ENCODE results near the gene KLK12. TPM values are rescaled to one million over a fixed set of nuclear protein-coding genes. Genes with fewer than 3 reads are reported as not detected.

Gene KLK12
- total and polyA plus RNA-seq, 9 of the 15 experiments (the other 6 are each of a cell fraction or from before 2014, with no cell fraction given), result not detected

DNA sequence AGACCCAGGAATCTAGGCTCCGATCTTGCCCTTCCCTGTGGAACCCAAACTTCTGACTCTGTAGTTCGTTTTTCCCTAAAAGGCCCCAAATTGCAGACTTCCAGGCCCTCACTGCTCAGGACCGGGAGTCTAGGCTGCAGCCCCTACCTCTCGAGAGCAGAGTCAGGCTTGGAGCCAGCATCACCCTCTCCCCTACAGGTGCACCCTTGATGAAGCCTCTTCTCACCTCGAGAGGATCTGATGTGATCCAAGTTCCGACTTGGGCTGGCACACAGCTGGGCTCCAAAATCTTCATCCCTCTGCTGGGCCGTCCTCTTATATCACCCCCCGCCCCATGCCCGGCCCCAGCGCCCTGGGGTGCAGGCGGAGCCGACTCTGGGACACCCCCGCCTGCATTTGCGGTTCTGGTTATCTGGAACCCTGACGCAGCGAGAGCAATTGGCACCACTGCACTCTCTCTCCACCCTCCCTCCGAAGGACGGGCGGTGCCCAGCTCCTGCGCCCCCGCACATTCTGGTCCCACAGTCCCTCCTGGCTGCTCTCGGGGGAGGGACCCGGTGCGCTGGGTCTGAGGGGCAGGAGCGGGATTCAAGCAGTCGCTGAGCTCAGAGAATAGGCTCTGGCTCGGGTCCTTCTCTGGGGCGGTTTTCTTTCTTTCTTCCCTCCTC, 51.0 kb downstream of the KLK12 start, which contains the start of gene KLK7 (continued):
- TF ChIP-seq, protein P1, sequence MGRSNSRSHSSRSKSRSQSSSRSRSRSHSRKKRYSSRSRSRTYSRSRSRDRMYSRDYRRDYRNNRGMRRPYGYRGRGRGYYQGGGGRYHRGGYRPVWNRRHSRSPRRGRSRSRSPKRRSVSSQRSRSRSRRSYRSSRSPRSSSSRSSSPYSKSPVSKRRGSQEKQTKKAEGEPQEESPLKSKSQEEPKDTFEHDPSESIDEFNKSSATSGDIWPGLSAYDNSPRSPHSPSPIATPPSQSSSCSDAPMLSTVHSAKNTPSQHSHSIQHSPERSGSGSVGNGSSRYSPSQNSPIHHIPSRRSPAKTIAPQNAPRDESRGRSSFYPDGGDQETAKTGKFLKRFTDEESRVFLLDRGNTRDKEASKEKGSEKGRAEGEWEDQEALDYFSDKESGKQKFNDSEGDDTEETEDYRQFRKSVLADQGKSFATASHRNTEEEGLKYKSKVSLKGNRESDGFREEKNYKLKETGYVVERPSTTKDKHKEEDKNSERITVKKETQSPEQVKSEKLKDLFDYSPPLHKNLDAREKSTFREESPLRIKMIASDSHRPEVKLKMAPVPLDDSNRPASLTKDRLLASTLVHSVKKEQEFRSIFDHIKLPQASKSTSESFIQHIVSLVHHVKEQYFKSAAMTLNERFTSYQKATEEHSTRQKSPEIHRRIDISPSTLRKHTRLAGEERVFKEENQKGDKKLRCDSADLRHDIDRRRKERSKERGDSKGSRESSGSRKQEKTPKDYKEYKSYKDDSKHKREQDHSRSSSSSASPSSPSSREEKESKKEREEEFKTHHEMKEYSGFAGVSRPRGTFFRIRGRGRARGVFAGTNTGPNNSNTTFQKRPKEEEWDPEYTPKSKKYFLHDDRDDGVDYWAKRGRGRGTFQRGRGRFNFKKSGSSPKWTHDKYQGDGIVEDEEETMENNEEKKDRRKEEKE (IDR thresholded peaks at IDR 0.05; ENCODE audit: borderline replicate concordance in 1 of 2, control insufficient read depth in 1 of 2, low read depth in 2 of 2, low read length in 1 of 2), result no peak
- TF ChIP-seq, protein P2, sequence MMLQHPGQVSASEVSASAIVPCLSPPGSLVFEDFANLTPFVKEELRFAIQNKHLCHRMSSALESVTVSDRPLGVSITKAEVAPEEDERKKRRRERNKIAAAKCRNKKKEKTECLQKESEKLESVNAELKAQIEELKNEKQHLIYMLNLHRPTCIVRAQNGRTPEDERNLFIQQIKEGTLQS (IDR thresholded peaks at IDR 0.05), result no peak
- TF ChIP-seq, protein P2 (CRISPR knock-in tag; conservative IDR thresholded peaks at IDR 0.05), result no peak
- TF ChIP-seq ZFP36 (IDR thresholded peaks at IDR 0.05; ENCODE audit: low read depth, low read length, partially characterized antibody), result no peak

DNA sequence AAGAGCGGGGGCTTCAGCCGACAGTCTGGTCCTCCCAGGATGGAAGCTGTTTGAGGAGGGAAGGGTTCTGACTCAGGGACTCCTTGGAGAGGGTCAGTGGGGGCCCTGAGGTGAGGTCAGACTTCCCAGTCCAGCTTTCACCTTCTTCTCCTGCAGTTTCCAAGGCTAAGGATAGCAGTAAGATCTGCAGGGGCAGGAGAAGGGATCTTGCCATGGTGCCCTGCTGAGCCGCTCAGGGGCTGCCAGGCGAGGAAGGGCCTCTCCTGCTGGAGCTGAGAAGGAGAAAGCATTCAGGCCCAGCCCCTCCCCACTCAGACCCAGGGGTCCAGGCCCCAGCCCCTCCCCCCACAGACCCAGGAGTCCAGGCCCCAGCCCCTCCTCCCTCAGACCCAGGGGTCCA, 52.6 kb downstream of the KLK12 start:
- Histone ChIP-seq H3K36me3 (ENCODE audit: control insufficient read depth, insufficient read depth, low read length) (no peaks in the 10 kb centered on the region), H3K9ac (ENCODE audit: insufficient read depth in 1 of 2, low read depth in 2 of 2, low read length in 2 of 2) (no peak overlapping the region), H3K9me3 (replicated peaks; ENCODE audit: control insufficient read depth, insufficient read depth, low read depth, low read length) (no peaks in the 10 kb centered on the region), H2AFZ (ENCODE audit: low read depth, low read length) (no peak overlapping the region), H3K27ac (ENCODE audit: extremely low read depth, low read depth, low read length) (no peak overlapping the region), H3K4me3 (no peak overlapping the region), H3K4me1 (replicated peaks in 1 of 2; ENCODE audit: control insufficient read depth in 2 of 2, insufficient read depth in 2 of 2, low read length in 2 of 2) (peaks cover 0 to 3% of the 10 kb centered on the region in 2 experiments; a peak in 1 of 5 replicates), H3K79me2 (ENCODE audit: control insufficient read depth, insufficient read depth, low read length) (no peaks in the 10 kb centered on the region), H4K20me1 (replicated peaks; ENCODE audit: control insufficient read depth, insufficient read depth, low read length) (no peaks in the 10 kb centered on the region), H3K27me3 (ENCODE audit: control insufficient read depth in 2 of 2, insufficient read depth in 2 of 2, low read length in 2 of 2) (peaks cover 8 to 34% of the 10 kb centered on the region in 2 experiments; a peak in 3 of 5 replicates), H3K4me2 (ENCODE audit: insufficient read depth, low read length) (no peak overlapping the region), H3K9me1 (ENCODE audit: control insufficient read depth, insufficient read depth, low read length) (no peaks in the 10 kb centered on the region)
- DNase-seq (ENCODE audit: extremely low read depth in 1 of 4, low spot score in 3 of 4) (no peak), ATAC-seq (no peak), FAIRE-seq (no peak)
- CTCF ChIA-PET (ENCODE audit: low intra/inter-chr PET ratio), result no interaction called here
- BruUV-seq (replicated peaks), result no TSS peak
- POLR2A ChIA-PET, result interaction anchor here (0.6 kb wide), 1 partner anchor 131 kb away, joined by 3 read pairs; no protein-coding TSS in a partner anchor
- TF ChIP-seq, protein P3, sequence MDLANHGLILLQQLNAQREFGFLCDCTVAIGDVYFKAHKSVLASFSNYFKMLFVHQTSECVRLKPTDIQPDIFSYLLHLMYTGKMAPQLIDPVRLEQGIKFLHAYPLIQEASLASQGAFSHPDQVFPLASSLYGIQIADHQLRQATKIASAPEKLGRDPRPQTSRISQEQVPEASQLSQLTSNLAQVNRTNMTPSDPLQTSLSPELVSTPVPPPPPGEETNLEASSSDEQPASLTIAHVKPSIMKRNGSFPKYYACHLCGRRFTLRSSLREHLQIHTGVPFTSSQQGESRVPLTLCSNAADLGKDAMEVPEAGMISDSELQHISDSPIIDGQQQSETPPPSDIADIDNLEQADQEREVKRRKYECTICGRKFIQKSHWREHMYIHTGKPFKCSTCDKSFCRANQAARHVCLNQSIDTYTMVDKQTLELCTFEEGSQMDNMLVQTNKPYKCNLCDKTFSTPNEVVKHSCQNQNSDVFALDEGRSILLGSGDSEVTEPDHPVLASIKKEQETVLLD (IDR thresholded peaks at IDR 0.05), result no peak
- TF ChIP-seq COPS2 (conservative IDR thresholded peaks at IDR 0.05), result no peak
- TF ChIP-seq SIN3A (IDR thresholded peaks at IDR 0.05; ENCODE audit: borderline replicate concordance in 2 of 2, control insufficient read depth in 1 of 2, low read depth in 2 of 2, low read length in 2 of 2), result no peak
- WGBS (ENCODE audit: insufficient coverage, low coverage, missing lambda C conversion rate), result 0% methylated on average over 3 of the region's 4 CpGs
- intact Hi-C loops (cut with micrococcal nuclease) (no loop called here), in situ Hi-C loops (cut with MboI) (no loop called here)

All from K562 (cell line).